ENCODE results near the gene RAPGEF4. TPM values are rescaled to one million over a fixed set of nuclear protein-coding genes. Genes with fewer than 3 reads are reported as not detected.

RAPGEF4 gene
- total RNA-seq, 2 donors from 2014 or later = 1.4 to 2.2 TPM

GRCh38 chr2:172922306-172922705, 186.7 kb downstream of the RAPGEF4 start:
- Mint-ChIP-seq H3K27me3 (peaks cover 16% of the 10 kb centered on the region), H3K36me3 (ENCODE audit: low read depth) (no peaks in the 10 kb centered on the region), H3K9me3 (no peaks in the 10 kb centered on the region), H3K4me1 (no peaks in the 10 kb centered on the region), H3K27ac (no peak overlapping the region), H3K4me3 (no peak overlapping the region)
- no peak for ATAC-seq (replicated peaks)

GRCh38 chr2:172922815-172923214, 187.2 kb downstream of the RAPGEF4 start:
- Mint-ChIP-seq H3K36me3 (ENCODE audit: low read depth) (no peaks in the 10 kb centered on the region), H3K4me3 (no peak overlapping the region)

GRCh38 chr2:172924097-172924660, 188.5 kb downstream of the RAPGEF4 start:
- peaks cover 14% of the 10 kb centered on the region for H3K27me3 Mint-ChIP-seq
- H3K27ac Mint-ChIP-seq = no peak overlapping the region
- ATAC-seq (replicated peaks) = no peak
- no peaks in the 10 kb centered on the region for H3K36me3 Mint-ChIP-seq (ENCODE audit: low read depth)
- no peaks in the 10 kb centered on the region for H3K9me3 Mint-ChIP-seq
- H3K4me1 Mint-ChIP-seq = no peaks in the 10 kb centered on the region
- H3K4me3 Mint-ChIP-seq = no peak overlapping the region

More at GRCh38 chr2:172922815-172923214, 187.2 kb downstream of the RAPGEF4 start:
- Mint-ChIP-seq H3K9me3 (no peaks in the 10 kb centered on the region), H3K4me1 (no peaks in the 10 kb centered on the region), H3K27ac (no peak overlapping the region), H3K27me3 (peaks cover 16% of the 10 kb centered on the region)
- ATAC-seq (replicated peaks) = no peak

- no peaks in the 10 kb centered on the region for H3K9me3 Mint-ChIP-seq
- H3K27ac Mint-ChIP-seq = no peak overlapping the region
- H3K4me3 Mint-ChIP-seq = no peak overlapping the region
- no peak for ATAC-seq (replicated peaks)
- no peaks in the 10 kb centered on the region for H3K36me3 Mint-ChIP-seq (ENCODE audit: low read depth)
- no peaks in the 10 kb centered on the region for H3K4me1 Mint-ChIP-seq
- H3K27me3 Mint-ChIP-seq = peaks cover 15% of the 10 kb centered on the region
Observed at GRCh38 chr2:172925600-172925999, 190.0 kb downstream of the RAPGEF4 start.

- no peak overlapping the region for H3K4me3 Mint-ChIP-seq
- H3K9me3 Mint-ChIP-seq = no peaks in the 10 kb centered on the region
- H3K4me1 Mint-ChIP-seq = peaks cover 4% of the 10 kb centered on the region
- no peak overlapping the region for H3K27ac Mint-ChIP-seq
- peaks cover 22% of the 10 kb centered on the region for H3K27me3 Mint-ChIP-seq
- no peak for ATAC-seq (replicated peaks)
- no peaks in the 10 kb centered on the region for H3K36me3 Mint-ChIP-seq (ENCODE audit: low read depth)
Observed at GRCh38 chr2:172926785-172927640, 191.4 kb downstream of the RAPGEF4 start.

GRCh38 chr2:172927641-172928357, 192.2 kb downstream of the RAPGEF4 start:
- Mint-ChIP-seq H3K4me1 (peaks cover 4% of the 10 kb centered on the region), H3K36me3 (ENCODE audit: low read depth) (no peaks in the 10 kb centered on the region), H3K9me3 (no peaks in the 10 kb centered on the region), H3K27ac (no peak overlapping the region), H3K4me3 (no peak overlapping the region), H3K27me3 (peaks cover 24% of the 10 kb centered on the region)
- no peak for ATAC-seq (replicated peaks)

GRCh38 chr2:172928756-172929155, 193.1 kb downstream of the RAPGEF4 start:
- Mint-ChIP-seq H3K27ac (no peak overlapping the region), H3K4me3 (no peak overlapping the region), H3K4me1 (peaks cover 4% of the 10 kb centered on the region), H3K27me3 (peaks cover 24% of the 10 kb centered on the region), H3K9me3 (no peaks in the 10 kb centered on the region), H3K36me3 (ENCODE audit: low read depth) (no peaks in the 10 kb centered on the region)
- ATAC-seq (replicated peaks) = no peak

GRCh38 chr2:172929644-172930043, 194.0 kb downstream of the RAPGEF4 start:
- no peak for ATAC-seq (replicated peaks)
- H3K9me3 Mint-ChIP-seq = no peaks in the 10 kb centered on the region
- H3K27me3 Mint-ChIP-seq = peaks cover 20% of the 10 kb centered on the region
- H3K4me3 Mint-ChIP-seq = no peak overlapping the region
- H3K36me3 Mint-ChIP-seq (ENCODE audit: low read depth) = no peaks in the 10 kb centered on the region
- peaks cover 4% of the 10 kb centered on the region for H3K4me1 Mint-ChIP-seq
- no peak overlapping the region for H3K27ac Mint-ChIP-seq

- no peaks in the 10 kb centered on the region for H3K9me3 Mint-ChIP-seq
- H3K27ac Mint-ChIP-seq = no peak overlapping the region
- ATAC-seq (replicated peaks) = no peak
- H3K36me3 Mint-ChIP-seq (ENCODE audit: low read depth) = no peaks in the 10 kb centered on the region
- H3K4me3 Mint-ChIP-seq = no peak overlapping the region
- peaks cover 17% of the 10 kb centered on the region for H3K27me3 Mint-ChIP-seq
- H3K4me1 Mint-ChIP-seq = peaks cover 4% of the 10 kb centered on the region
Observed at GRCh38 chr2:172930871-172931255, 195.2 kb downstream of the RAPGEF4 start.

GRCh38 chr2:172931256-172931894, 195.7 kb downstream of the RAPGEF4 start:
- no peaks in the 10 kb centered on the region for H3K9me3 Mint-ChIP-seq
- H3K27me3 Mint-ChIP-seq = peaks cover 17% of the 10 kb centered on the region
- H3K27ac Mint-ChIP-seq = no peak overlapping the region
- no peak overlapping the region for H3K4me3 Mint-ChIP-seq
- H3K4me1 Mint-ChIP-seq = peaks cover 4% of the 10 kb centered on the region
- H3K36me3 Mint-ChIP-seq (ENCODE audit: low read depth) = no peaks in the 10 kb centered on the region
- no peak for ATAC-seq (replicated peaks)

GRCh38 chr2:172931918-172932520, 196.4 kb downstream of the RAPGEF4 start:
- Mint-ChIP-seq H3K9me3 (no peaks in the 10 kb centered on the region), H3K4me3 (no peak overlapping the region), H3K27ac (no peak overlapping the region), H3K4me1 (peaks cover 4% of the 10 kb centered on the region), H3K27me3 (peaks cover 17% of the 10 kb centered on the region), H3K36me3 (ENCODE audit: low read depth) (no peaks in the 10 kb centered on the region)
- no peak for ATAC-seq (replicated peaks)

GRCh38 chr2:172937884-172938712, 202.5 kb downstream of the RAPGEF4 start:
- Mint-ChIP-seq H3K27me3 (peaks cover 11% of the 10 kb centered on the region), H3K36me3 (ENCODE audit: low read depth) (no peaks in the 10 kb centered on the region), H3K9me3 (no peaks in the 10 kb centered on the region), H3K27ac (no peak overlapping the region), H3K4me1 (no peaks in the 10 kb centered on the region), H3K4me3 (no peak overlapping the region)
- no peak for ATAC-seq (replicated peaks)

- no peak overlapping the region for H3K27ac Mint-ChIP-seq
- no peaks in the 10 kb centered on the region for H3K36me3 Mint-ChIP-seq (ENCODE audit: low read depth)
- H3K9me3 Mint-ChIP-seq = no peaks in the 10 kb centered on the region
- H3K27me3 Mint-ChIP-seq = peaks cover 11% of the 10 kb centered on the region
- ATAC-seq (replicated peaks) = no peak
- no peaks in the 10 kb centered on the region for H3K4me1 Mint-ChIP-seq
- no peak overlapping the region for H3K4me3 Mint-ChIP-seq
Observed at GRCh38 chr2:172938713-172939375, 203.2 kb downstream of the RAPGEF4 start.
